Measurements from ENCODE around the gene GALNTL6. TPM values are rescaled to one million over a fixed set of nuclear protein-coding genes. Genes with fewer than 3 reads are reported as not detected.

Gene GALNTL6
- total RNA-seq, 1 experiment from 2014 or later = not detected

- DNase-seq (ENCODE audit: unreplicated experiment) = no peak
- Mint-ChIP-seq H3K4me1 (ENCODE audit: insufficient read depth, unreplicated experiment) (no peaks in the 10 kb centered on the region), H3K9me3 (ENCODE audit: unreplicated experiment) (no peaks in the 10 kb centered on the region), H3K4me3 (ENCODE audit: unreplicated experiment) (no peak overlapping the region), H3K27me3 (ENCODE audit: insufficient read depth, unreplicated experiment) (peaks cover 45% of the 10 kb centered on the region), H3K27ac (ENCODE audit: low read depth, unreplicated experiment) (no peak overlapping the region), H3K36me3 (ENCODE audit: insufficient read depth, unreplicated experiment) (no peaks in the 10 kb centered on the region)
- TF ChIP-seq CTCF (IDR thresholded peaks at IDR 0.05; ENCODE audit: unreplicated experiment) = no peak
- BruUV-seq (replicated peaks) = no TSS peak
- ChIA-PET CTCF (interaction anchor here (0.5 to 0.8 kb wide), 2 partner anchors 60 to 199 kb away, joined by 3 to 4 read pairs; no protein-coding TSS in a partner anchor), POLR2A (interaction anchor here (0.7 kb wide), 1 partner anchor 1722 kb away, joined by 3 read pairs; no protein-coding TSS in a partner anchor)
- intact Hi-C loops (cut with micrococcal nuclease) = no loop called here
These were observed 111.7 kb downstream of the GALNTL6 start for GRCh38 chr4:171924746-171925376.

GRCh38 chr4:171928336-171928735, 115.1 kb downstream of the GALNTL6 start:
- ChIA-PET CTCF (interaction anchor here (0.7 kb wide), 1 partner anchor 941 kb away, joined by 4 read pairs; no protein-coding TSS in a partner anchor), POLR2A (no interaction called here)
- H3K4me3 Mint-ChIP-seq (ENCODE audit: unreplicated experiment) = no peak overlapping the region
- DNase-seq (ENCODE audit: unreplicated experiment) = no peak
- BruUV-seq (replicated peaks) = no TSS peak
- TF ChIP-seq CTCF (IDR thresholded peaks at IDR 0.05; ENCODE audit: unreplicated experiment) = no peak
- H3K9me3 Mint-ChIP-seq (ENCODE audit: unreplicated experiment) = no peaks in the 10 kb centered on the region
- intact Hi-C loops (cut with micrococcal nuclease) = no loop called here
- peaks cover 45% of the 10 kb centered on the region for H3K27me3 Mint-ChIP-seq (ENCODE audit: insufficient read depth, unreplicated experiment)
- no peak overlapping the region for H3K27ac Mint-ChIP-seq (ENCODE audit: low read depth, unreplicated experiment)
- H3K4me1 Mint-ChIP-seq (ENCODE audit: insufficient read depth, unreplicated experiment) = no peaks in the 10 kb centered on the region
- no peaks in the 10 kb centered on the region for H3K36me3 Mint-ChIP-seq (ENCODE audit: insufficient read depth, unreplicated experiment)

GRCh38 chr4:171929477-171929876, 116.3 kb downstream of the GALNTL6 start:
- Mint-ChIP-seq H3K4me1 (ENCODE audit: insufficient read depth, unreplicated experiment) (no peaks in the 10 kb centered on the region), H3K9me3 (ENCODE audit: unreplicated experiment) (no peaks in the 10 kb centered on the region), H3K27me3 (ENCODE audit: insufficient read depth, unreplicated experiment) (peaks cover 38% of the 10 kb centered on the region), H3K27ac (ENCODE audit: low read depth, unreplicated experiment) (no peak overlapping the region), H3K36me3 (ENCODE audit: insufficient read depth, unreplicated experiment) (no peaks in the 10 kb centered on the region), H3K4me3 (ENCODE audit: unreplicated experiment) (no peak overlapping the region)
- no peak for TF ChIP-seq CTCF (IDR thresholded peaks at IDR 0.05; ENCODE audit: unreplicated experiment)
- intact Hi-C loops (cut with micrococcal nuclease) = no loop called here
- no TSS peak for BruUV-seq (replicated peaks)
- CTCF ChIA-PET = interaction anchor here (1.1 kb wide), 1 partner anchor 13 kb away, joined by 3 read pairs; no protein-coding TSS in a partner anchor
- DNase-seq (ENCODE audit: unreplicated experiment) = no peak
- POLR2A ChIA-PET = interaction anchor here (0.7 kb wide), 1 partner anchor 690 kb away, joined by 3 read pairs; no protein-coding TSS in a partner anchor

GRCh38 chr4:171929907-171930306, 116.7 kb downstream of the GALNTL6 start:
- no peak overlapping the region for H3K27ac Mint-ChIP-seq (ENCODE audit: low read depth, unreplicated experiment)
- no peaks in the 10 kb centered on the region for H3K4me1 Mint-ChIP-seq (ENCODE audit: insufficient read depth, unreplicated experiment)
- BruUV-seq (replicated peaks) = no TSS peak
- no peak for TF ChIP-seq CTCF (IDR thresholded peaks at IDR 0.05; ENCODE audit: unreplicated experiment)
- CTCF ChIA-PET = interaction anchor here (1.1 kb wide), 1 partner anchor 13 kb away, joined by 3 read pairs; no protein-coding TSS in a partner anchor
- no peaks in the 10 kb centered on the region for H3K36me3 Mint-ChIP-seq (ENCODE audit: insufficient read depth, unreplicated experiment)
- POLR2A ChIA-PET = no interaction called here
- no peak for DNase-seq (ENCODE audit: unreplicated experiment)
- intact Hi-C loops (cut with micrococcal nuclease) = no loop called here
- H3K27me3 Mint-ChIP-seq (ENCODE audit: insufficient read depth, unreplicated experiment) = peaks cover 38% of the 10 kb centered on the region
- H3K9me3 Mint-ChIP-seq (ENCODE audit: unreplicated experiment) = no peaks in the 10 kb centered on the region
- H3K4me3 Mint-ChIP-seq (ENCODE audit: unreplicated experiment) = no peak overlapping the region
